Lower leg skin (tissue), 4 donors: ENCODE measurements around the gene OSBPL9. TPM values are rescaled to one million over a fixed set of nuclear protein-coding genes. Genes with fewer than 3 reads are reported as not detected.

ENCODE experiments used
- DNase-seq, 2 donors: peaks; one replicate each; pipeline ENCODE4 v3.0.0-alpha.2; 2019; ENCODE audit warnings: low spot score in 2 of 2
- H3K4me3 ChIP-seq: fragments of 200-600 bp; sonication (generic); 2 replicates; pipeline ENCODE4 v1.5.1; 2017; ENCODE audit warnings: mild to moderate bottlenecking, low read depth; ENCODE audit not compliant: poor library complexity, severe bottlenecking
- POLR2A ChIP-seq, 2 donors: fragments of 450-650 bp; IDR thresholded peaks; one replicate each; pipeline ENCODE4 v1.6.1; 2016 to 2017; ENCODE audit warnings: antibody characterized with exemption in 2 of 2, mild to moderate bottlenecking in 1 of 2, moderate library complexity in 1 of 2
- WGBS, 2 donors: methylation state at CpG; one replicate each; pipeline ENCODE4 v1.1.5; 2018; 5-methylcytosine and 5-hydroxymethylcytosine counted together
- intact Hi-C: fragments of 100-400 bp; cut with DNase I; formaldehyde crosslinking; loops from one replicate; pipeline ENCODE4 v1.15.0; 2023; ENCODE audit warnings: low total_unique reads
- total RNA-seq, 4 donors: library from RNA; depleted of rRNA; stranded (reverse); fragments of >200 nt; gene quantifications; one replicate each; pipeline ENCODE4 v1.1.0, GENCODE V29; 2016
- TF ChIP-seq, protein P1 (sequence below), 3 donors: fragments of 450-650 bp; IDR thresholded peaks; one replicate each; pipeline ENCODE4 v1.5.1; 2016; ENCODE audit warnings: antibody characterized with exemption in 3 of 3, mild to moderate bottlenecking in 3 of 3, moderate library complexity in 2 of 3

OSBPL9 gene
- total RNA-seq, 4 donors from 2014 or later = 35.9 to 56.9 (median 46.9) TPM

GRCh38 chr1:51612447-51612961 lies 4.4 kb upstream of the OSBPL9 start:
- WGBS, 2 donors = 32 to 33% methylated on average over 2 of the region's 2 CpGs
- DNase-seq = no peak
- TF ChIP-seq, protein P1, sequence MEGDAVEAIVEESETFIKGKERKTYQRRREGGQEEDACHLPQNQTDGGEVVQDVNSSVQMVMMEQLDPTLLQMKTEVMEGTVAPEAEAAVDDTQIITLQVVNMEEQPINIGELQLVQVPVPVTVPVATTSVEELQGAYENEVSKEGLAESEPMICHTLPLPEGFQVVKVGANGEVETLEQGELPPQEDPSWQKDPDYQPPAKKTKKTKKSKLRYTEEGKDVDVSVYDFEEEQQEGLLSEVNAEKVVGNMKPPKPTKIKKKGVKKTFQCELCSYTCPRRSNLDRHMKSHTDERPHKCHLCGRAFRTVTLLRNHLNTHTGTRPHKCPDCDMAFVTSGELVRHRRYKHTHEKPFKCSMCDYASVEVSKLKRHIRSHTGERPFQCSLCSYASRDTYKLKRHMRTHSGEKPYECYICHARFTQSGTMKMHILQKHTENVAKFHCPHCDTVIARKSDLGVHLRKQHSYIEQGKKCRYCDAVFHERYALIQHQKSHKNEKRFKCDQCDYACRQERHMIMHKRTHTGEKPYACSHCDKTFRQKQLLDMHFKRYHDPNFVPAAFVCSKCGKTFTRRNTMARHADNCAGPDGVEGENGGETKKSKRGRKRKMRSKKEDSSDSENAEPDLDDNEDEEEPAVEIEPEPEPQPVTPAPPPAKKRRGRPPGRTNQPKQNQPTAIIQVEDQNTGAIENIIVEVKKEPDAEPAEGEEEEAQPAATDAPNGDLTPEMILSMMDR (IDR thresholded peaks at IDR 0.05) = no peak
- no peak for TF ChIP-seq POLR2A (IDR thresholded peaks at IDR 0.05)
- intact Hi-C loops = no loop called here
- no peak overlapping the region for H3K4me3 ChIP-seq

DNA sequence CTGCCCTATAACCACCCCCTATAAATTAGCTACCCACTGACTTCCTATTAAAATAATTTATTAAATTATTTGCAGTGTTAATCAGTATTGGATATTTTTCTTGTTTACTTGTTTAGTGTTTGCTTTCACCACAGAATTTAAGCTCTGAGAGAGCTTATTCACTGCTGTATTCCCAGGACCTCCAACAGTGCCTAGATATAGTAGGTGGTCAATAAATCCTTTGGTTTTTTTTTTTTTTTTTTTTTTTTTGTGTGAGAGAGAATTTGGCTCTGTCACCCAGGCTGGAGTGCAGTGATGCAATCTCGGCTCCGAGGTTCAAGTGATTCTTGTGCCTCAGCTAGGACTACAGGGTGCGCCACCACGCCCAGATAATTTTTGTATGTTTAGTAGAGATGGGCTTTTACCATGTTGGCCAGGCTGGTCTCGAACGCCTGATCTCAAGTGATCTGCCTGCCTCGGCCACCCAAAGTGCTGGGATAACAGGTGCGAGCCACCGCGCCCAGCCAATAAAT lies 1.1 kb upstream of the OSBPL9 start:
- 94 to 95% methylated on average over 10 of the region's 10 CpGs for WGBS, 2 donors
- no peak for DNase-seq
- TF ChIP-seq, protein P1 (IDR thresholded peaks at IDR 0.05) = no peak
- no peak for TF ChIP-seq POLR2A (IDR thresholded peaks at IDR 0.05)
- H3K4me3 ChIP-seq = no peak overlapping the region
- intact Hi-C loops = no loop called here

DNA sequence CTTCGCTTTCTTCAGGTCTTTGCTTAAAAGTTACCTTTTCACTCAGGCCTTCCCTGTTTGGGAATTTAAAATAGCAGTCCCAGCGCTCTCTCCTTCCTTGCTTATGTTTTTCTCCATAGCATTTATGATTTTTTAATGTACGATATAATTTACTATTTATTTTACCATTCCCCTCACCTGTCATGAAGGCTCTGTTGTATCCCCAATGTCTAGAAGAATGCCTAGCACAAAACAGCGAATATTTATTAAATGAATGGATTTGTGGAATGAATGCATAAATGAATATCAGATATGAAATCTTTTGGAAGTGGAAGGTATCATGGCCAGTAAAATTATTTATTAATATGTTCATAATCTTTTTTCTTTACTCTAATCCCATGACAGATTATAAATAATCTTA lies 402 bp upstream of the OSBPL9 start:
- intact Hi-C loops = no loop called here
- TF ChIP-seq, protein P1 (IDR thresholded peaks at IDR 0.05) = no peak
- no peak for TF ChIP-seq POLR2A (IDR thresholded peaks at IDR 0.05)
- DNase-seq = no peak
- WGBS, 2 donors = 64 to 67% methylated on average over 4 of the region's 4 CpGs
- no peak overlapping the region for H3K4me3 ChIP-seq

DNA sequence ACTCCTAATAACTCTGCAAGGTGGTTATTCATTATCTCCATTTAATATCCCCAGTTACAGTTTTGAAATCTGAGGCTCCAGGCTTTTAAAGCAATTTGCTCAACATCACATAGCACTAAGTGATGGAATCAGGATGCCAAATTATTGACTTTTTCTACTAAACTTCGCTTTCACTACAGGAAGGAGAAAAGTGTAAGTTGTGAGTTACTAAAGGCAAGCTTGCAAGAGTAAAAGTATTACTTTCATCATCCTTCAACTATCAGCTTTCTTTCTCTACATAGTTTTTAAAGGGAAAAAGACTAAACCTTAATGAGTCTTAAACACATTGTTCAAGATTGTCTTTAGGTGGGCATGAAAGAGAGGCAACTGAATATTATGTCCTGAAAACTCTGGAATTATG lies 1.8 kb downstream of the OSBPL9 start:
- intact Hi-C loops = no loop called here
- TF ChIP-seq, protein P1 (IDR thresholded peaks at IDR 0.05) = no peak
- TF ChIP-seq POLR2A (IDR thresholded peaks at IDR 0.05) = no peak
- DNase-seq = no peak
- WGBS, 2 donors = 68 to 84% methylated on average over 1 of the region's 1 CpG
- H3K4me3 ChIP-seq = no peak overlapping the region

DNA sequence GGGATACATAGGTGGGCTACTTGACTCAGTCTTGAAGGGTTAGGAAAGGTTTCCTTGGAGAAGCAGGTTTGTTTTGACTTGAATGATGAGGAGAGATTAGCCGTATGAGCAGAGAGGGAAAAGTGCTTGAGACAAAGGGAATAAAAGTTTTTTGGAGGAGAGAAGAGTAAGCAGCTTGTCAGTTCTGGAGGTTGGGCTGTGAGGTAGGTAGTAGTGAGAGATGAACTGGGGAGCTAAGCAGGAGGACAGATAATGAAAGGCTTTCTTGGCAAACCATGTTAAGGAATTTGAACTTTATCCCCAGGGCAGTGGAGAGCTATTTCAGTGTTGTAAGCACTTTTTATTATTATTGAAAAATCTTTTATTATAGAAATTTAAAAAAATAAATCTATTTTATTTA lies 3.6 kb downstream of the OSBPL9 start:
- TF ChIP-seq, protein P1 (IDR thresholded peaks at IDR 0.05) = no peak
- no peak for TF ChIP-seq POLR2A (IDR thresholded peaks at IDR 0.05)
- DNase-seq = no peak
- intact Hi-C loops = no loop called here
- no peak overlapping the region for H3K4me3 ChIP-seq
- 77 to 81% methylated on average over 1 of the region's 1 CpG for WGBS, 2 donors

- 90 to 96% methylated on average over 7 of the region's 7 CpGs for WGBS, 2 donors
- intact Hi-C loops = no loop called here
Measured at GRCh38 chr1:51621161-51621560, 4.3 kb downstream of the OSBPL9 start.

More at GRCh38 chr1:51621161-51621560, 4.3 kb downstream of the OSBPL9 start:
- no peak overlapping the region for H3K4me3 ChIP-seq
- TF ChIP-seq, protein P1 (IDR thresholded peaks at IDR 0.05) = no peak
- TF ChIP-seq POLR2A (IDR thresholded peaks at IDR 0.05) = no peak
- no peak for DNase-seq
